Caco-2 (cell line): Measurements from ENCODE around the gene PLK5. TPM values are rescaled to one million over a fixed set of nuclear protein-coding genes. Genes with fewer than 3 reads are reported as not detected.

ENCODE experiments used
- BruUV-seq: library from RNA; stranded (reverse); fragments of 400-500 nt; replicated peaks from 2 replicates; lab custom pipeline; 2021; lab: Mats Ljungman, UMichigan
- CTCF ChIA-PET: fragments of 300-600 bp; sonication (Branson Sonifier 250); formaldehyde crosslinking; loops from one replicate; lab custom pipeline; 2022; ENCODE audit warnings: antibody characterized with exemption; lab: Charles Lee
- POLR2A ChIA-PET: fragments of 300-600 bp; sonication (Branson Sonifier 250); formaldehyde crosslinking; loops from one replicate; lab custom pipeline; 2022; ENCODE audit warnings: antibody characterized with exemption; lab: Charles Lee
- DNase-seq, 2 experiments: peaks; one replicate each; pipeline versions ENCODE4 v3.0.0 to v3.0.0-alpha.2; 2020 to 2022
- H3K27me3 ChIP-seq: replicated peaks from 2 replicates; pipeline ENCODE4 v1.6.0; 2011; ENCODE audit warnings: low read length; ENCODE audit not compliant: control insufficient read depth, insufficient read depth
- H3K36me3 ChIP-seq: 2 replicates; pipeline ENCODE4 v1.5.1; 2011; ENCODE audit warnings: low read length; ENCODE audit not compliant: control insufficient read depth, insufficient read depth
- H3K4me1 ChIP-seq: fragments of 250-450 bp; sonication (Bioruptor Pico); 2 replicates; pipeline ENCODE4 v1.5.1; 2020; ENCODE audit warnings: mild to moderate bottlenecking
- H3K4me3 ChIP-seq: 2 replicates; pipeline ENCODE4 v1.5.1; 2011; ENCODE audit warnings: low read depth, mild to moderate bottlenecking, control low read depth, low read length
- H3K9me3 ChIP-seq: fragments of 250-450 bp; sonication (Bioruptor Pico); 2 replicates; pipeline ENCODE4 v1.5.1; 2020; ENCODE audit warnings: mild to moderate bottlenecking, moderate library complexity
- H3K27ac Mint-ChIP-seq: one replicate; pipeline ENCODE4 v1.8.0; 2022; ENCODE audit warnings: mixed read lengths; ENCODE audit not compliant: unreplicated experiment
- H3K27me3 Mint-ChIP-seq: one replicate; pipeline ENCODE4 v1.8.0; 2022; ENCODE audit warnings: mixed read lengths; ENCODE audit not compliant: insufficient read depth, unreplicated experiment
- H3K36me3 Mint-ChIP-seq: one replicate; pipeline ENCODE4 v1.8.0; 2022; ENCODE audit warnings: mild to moderate bottlenecking, mixed read lengths; ENCODE audit not compliant: insufficient read depth, unreplicated experiment
- H3K4me1 Mint-ChIP-seq: one replicate; pipeline ENCODE4 v1.8.0; 2022; ENCODE audit warnings: low read depth, mixed read lengths; ENCODE audit not compliant: unreplicated experiment
- H3K4me3 Mint-ChIP-seq: one replicate; pipeline ENCODE4 v1.8.0; 2022; ENCODE audit warnings: mild to moderate bottlenecking, moderate library complexity, mixed read lengths; ENCODE audit not compliant: unreplicated experiment
- H3K9me3 Mint-ChIP-seq: one replicate; pipeline ENCODE4 v1.8.0; 2022; ENCODE audit warnings: mixed read lengths; ENCODE audit not compliant: unreplicated experiment
- CTCF ChIP-seq, 2 experiments: fragments of 200-600 bp in 1 of 2; IDR thresholded peaks; 1 replicate in 1 of 2; 2 replicates in 1 of 2; pipeline versions ENCODE4 v1.5.1 to v1.8.0; 2011 to 2022; ENCODE audit warnings: antibody characterized with exemption in 1 of 2, control low read depth in 1 of 2, inconsistent platforms in 1 of 2, low read depth in 1 of 2, low read length in 1 of 2, mild to moderate bottlenecking in 1 of 2, moderate library complexity in 1 of 2; ENCODE audit not compliant: insufficient read depth in 1 of 2, severe bottlenecking in 1 of 2, unreplicated experiment in 1 of 2
- intact Hi-C: fragments of 100-400 bp; cut with micrococcal nuclease; formaldehyde crosslinking; loops from one replicate; pipeline ENCODE4 v1.10.0; 2022; ENCODE audit not compliant: unreplicated experiment
- total RNA-seq: library from RNA; stranded (reverse); gene quantifications from 2 replicates; pipeline ENCODE4 v1.2.3, GENCODE V29; 2022

The PLK5 gene
- total RNA-seq, 1 experiment from 2014 or later, result not detected

GRCh38 chr19:1522838-1523237, 1.0 kb upstream of the PLK5 start:
- intact Hi-C loops, result no loop called here
- ChIA-PET POLR2A (no interaction called here), CTCF (no interaction called here)
- Histone ChIP-seq H3K27me3 (peaks cover 3% of the 10 kb centered on the region), H3K36me3 (no peaks in the 10 kb centered on the region), H3K9me3 (no peaks in the 10 kb centered on the region), H3K4me3 (no peak overlapping the region), H3K4me1 (no peaks in the 10 kb centered on the region)
- Mint-ChIP-seq H3K36me3 (peaks cover 6% of the 10 kb centered on the region), H3K27me3 (peaks cover 14% of the 10 kb centered on the region), H3K4me1 (no peaks in the 10 kb centered on the region), H3K9me3 (no peaks in the 10 kb centered on the region), H3K4me3 (no peak overlapping the region), H3K27ac (no peak overlapping the region)
- DNase-seq, result no peak
- BruUV-seq, result no TSS peak
- no peak for TF ChIP-seq CTCF (IDR thresholded peaks at IDR 0.05; ENCODE audit: insufficient read depth in 1 of 2, low read depth in 1 of 2, low read length in 1 of 2, severe bottlenecking in 1 of 2, unreplicated experiment in 1 of 2)

DNA sequence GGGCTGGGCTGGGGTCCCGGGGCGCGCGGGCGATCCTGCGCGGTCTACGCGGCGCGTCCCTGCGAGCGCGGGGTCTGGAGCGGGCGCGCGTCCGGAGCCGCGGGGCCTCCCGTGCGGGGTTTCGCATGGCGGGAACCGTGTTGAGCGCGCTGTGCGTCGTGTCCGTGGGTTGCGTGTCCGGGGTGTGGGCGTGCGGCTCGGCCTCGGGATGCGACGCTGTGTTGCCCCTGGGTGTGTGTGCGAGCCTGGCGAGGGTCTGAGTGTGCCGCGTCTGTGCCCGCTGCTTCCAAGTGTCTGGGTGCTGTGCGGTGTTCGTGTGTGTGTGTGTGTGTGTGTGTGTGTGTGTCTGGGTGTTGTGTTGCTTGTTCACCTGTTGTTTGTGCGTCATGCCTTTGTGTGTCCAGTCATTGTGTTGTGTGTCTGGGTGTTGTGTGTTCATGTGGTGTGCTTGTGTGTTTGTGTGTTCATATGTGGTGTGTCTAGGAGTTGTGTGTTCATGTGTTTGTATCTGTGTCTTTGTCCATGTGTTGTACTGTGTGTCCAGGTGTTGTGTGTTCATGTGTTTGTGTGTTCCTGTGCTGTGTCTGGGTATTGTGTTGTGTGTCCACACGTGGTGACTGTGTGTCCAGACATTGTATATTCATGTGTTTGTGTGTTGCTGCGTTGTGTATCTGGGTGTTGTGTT, 552 bp downstream of the PLK5 start:
- no peaks in the 10 kb centered on the region for H3K4me1 Mint-ChIP-seq
- H3K9me3 Mint-ChIP-seq, result no peaks in the 10 kb centered on the region
- POLR2A ChIA-PET, result no interaction called here
- H3K4me3 Mint-ChIP-seq, result no peak overlapping the region
- H3K27ac Mint-ChIP-seq, result no peak overlapping the region
- peaks cover 6% of the 10 kb centered on the region for H3K36me3 Mint-ChIP-seq
- Histone ChIP-seq H3K4me3 (no peak overlapping the region), H3K36me3 (no peaks in the 10 kb centered on the region), H3K9me3 (no peaks in the 10 kb centered on the region), H3K27me3 (peaks cover 3% of the 10 kb centered on the region), H3K4me1 (no peaks in the 10 kb centered on the region)
- CTCF ChIA-PET, result no interaction called here
- intact Hi-C loops, result no loop called here
- no peak for DNase-seq
- BruUV-seq, result no TSS peak
- TF ChIP-seq CTCF (IDR thresholded peaks at IDR 0.05; ENCODE audit: insufficient read depth in 1 of 2, low read depth in 1 of 2, low read length in 1 of 2, severe bottlenecking in 1 of 2, unreplicated experiment in 1 of 2), result no peak
- peaks cover 14% of the 10 kb centered on the region for H3K27me3 Mint-ChIP-seq

DNA sequence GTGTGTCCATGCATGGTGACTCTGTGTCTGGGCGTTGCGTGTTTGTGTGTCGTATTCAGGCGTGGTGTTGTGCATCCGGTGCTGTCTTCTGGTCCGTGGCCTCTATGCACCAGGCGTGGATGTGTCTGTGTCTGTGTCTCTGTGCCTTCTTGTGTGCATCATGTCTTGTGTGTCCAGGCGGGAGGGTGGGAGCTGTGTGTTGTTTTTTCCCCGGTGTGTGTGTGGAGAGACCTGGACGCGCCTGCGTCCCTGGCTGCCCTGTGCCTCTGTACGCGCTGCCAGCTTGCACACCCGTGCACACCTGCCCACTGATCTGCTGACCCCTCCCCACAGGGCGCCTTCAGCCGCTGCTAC, 1.1 kb downstream of the PLK5 start:
- Mint-ChIP-seq H3K4me3 (no peak overlapping the region), H3K36me3 (peaks cover 6% of the 10 kb centered on the region), H3K9me3 (no peaks in the 10 kb centered on the region), H3K27ac (no peak overlapping the region), H3K27me3 (peaks cover 14% of the 10 kb centered on the region), H3K4me1 (no peaks in the 10 kb centered on the region)
- no peak for DNase-seq
- Histone ChIP-seq H3K4me3 (no peak overlapping the region), H3K27me3 (peaks cover 3% of the 10 kb centered on the region), H3K4me1 (no peaks in the 10 kb centered on the region), H3K9me3 (no peaks in the 10 kb centered on the region), H3K36me3 (no peaks in the 10 kb centered on the region)
- no peak for TF ChIP-seq CTCF (IDR thresholded peaks at IDR 0.05; ENCODE audit: insufficient read depth in 1 of 2, low read depth in 1 of 2, low read length in 1 of 2, severe bottlenecking in 1 of 2, unreplicated experiment in 1 of 2)
- CTCF ChIA-PET, result no interaction called here
- POLR2A ChIA-PET, result no interaction called here
- intact Hi-C loops, result no loop called here
- BruUV-seq, result no TSS peak
